CD4-positive, CD25-positive, alpha-beta regulatory T cell (primary cell): ENCODE data around the gene SGMS1. TPM values are rescaled to one million over a fixed set of nuclear protein-coding genes. Genes with fewer than 3 reads are reported as not detected.

Experiments used
- ATAC-seq, 2 donors: fragments of 150-1000 bp; cut with Tn5 transposase; one replicate each; pipeline ENCODE4 v1.10.0; 2021; ENCODE audit warnings: low read depth in 2 of 2, moderate number of reproducible peaks in 2 of 2, moderate library complexity in 1 of 2
- DNase-seq, 3 donors: peaks; one replicate each; pipeline versions ENCODE4 v3.0.0 to v3.0.0-alpha.2; 2012 to 2022; ENCODE audit warnings: mixed read lengths in 1 of 3
- H3K27ac ChIP-seq: one replicate; pipeline ENCODE4 v1.7.0; 2013; ENCODE audit warnings: mild to moderate bottlenecking, low read length; ENCODE audit not compliant: insufficient read depth, poor library complexity, severe bottlenecking
- H3K27me3 ChIP-seq: one replicate; pipeline ENCODE4 v1.7.0; 2013; ENCODE audit warnings: low read length; ENCODE audit not compliant: control insufficient read depth, insufficient read depth
- H3K36me3 ChIP-seq: one replicate; pipeline ENCODE4 v1.7.0; 2013; ENCODE audit warnings: mild to moderate bottlenecking, low read length, moderate library complexity; ENCODE audit not compliant: control insufficient read depth, insufficient read depth
- H3K4me1 ChIP-seq: 2 replicates; pipeline ENCODE4 v1.7.0; 2013; ENCODE audit warnings: mild to moderate bottlenecking, low read length; ENCODE audit not compliant: insufficient read depth, control insufficient read depth, poor library complexity, severe bottlenecking
- H3K4me3 ChIP-seq: one replicate; pipeline ENCODE4 v1.7.0; 2013; ENCODE audit warnings: low read depth, mild to moderate bottlenecking, low read length, moderate library complexity
- H3K9me3 ChIP-seq, 2 experiments: 1 replicate in 1 of 2; 2 replicates in 1 of 2; pipeline ENCODE4 v1.7.0; 2013; ENCODE audit warnings: low read length in 2 of 2, mild to moderate bottlenecking in 1 of 2, moderate library complexity in 1 of 2; ENCODE audit not compliant: control insufficient read depth in 2 of 2
- H3K27ac Mint-ChIP-seq, 3 donors: one replicate each; pipeline ENCODE4 v1.8.0; 2020 to 2022; ENCODE audit warnings: mild to moderate bottlenecking in 3 of 3, mixed read lengths in 3 of 3, moderate library complexity in 2 of 3
- H3K27me3 Mint-ChIP-seq: one replicate; pipeline ENCODE4 v1.8.0; 2022; ENCODE audit warnings: mild to moderate bottlenecking, mixed read lengths
- H3K36me3 Mint-ChIP-seq: one replicate; pipeline ENCODE4 v1.8.0; 2020; ENCODE audit warnings: mixed read lengths
- H3K4me1 Mint-ChIP-seq, 4 donors: one replicate each; pipeline ENCODE4 v1.8.0; 2020 to 2022; ENCODE audit warnings: mixed read lengths in 4 of 4, mild to moderate bottlenecking in 1 of 4
- H3K4me3 Mint-ChIP-seq, 4 donors: one replicate each; pipeline ENCODE4 v1.8.0; 2020 to 2022; ENCODE audit warnings: mild to moderate bottlenecking in 4 of 4, mixed read lengths in 4 of 4, moderate library complexity in 3 of 4
- H3K9me3 Mint-ChIP-seq, 7 donors: one replicate each; pipeline ENCODE4 v1.8.0; 2020 to 2022; ENCODE audit warnings: mixed read lengths in 7 of 7, mild to moderate bottlenecking in 3 of 7, moderate library complexity in 2 of 7
- polyA plus RNA-seq, 4 donors: library from polyadenylated mRNA; unstranded; fragments of 300-500 nt; fragmentation: Illumina TruSeq; gene quantifications; one replicate each; pipeline ENCODE4 v1.2.3, GENCODE V29; 2021
- total RNA-seq: library from RNA; stranded (reverse); gene quantifications from one replicate; pipeline ENCODE4 v1.2.3, GENCODE V29; 2022

The SGMS1 gene
- total and polyA plus RNA-seq, 5 donors from 2014 or later, result 25.7 to 241 (median 33.0) TPM

DNA sequence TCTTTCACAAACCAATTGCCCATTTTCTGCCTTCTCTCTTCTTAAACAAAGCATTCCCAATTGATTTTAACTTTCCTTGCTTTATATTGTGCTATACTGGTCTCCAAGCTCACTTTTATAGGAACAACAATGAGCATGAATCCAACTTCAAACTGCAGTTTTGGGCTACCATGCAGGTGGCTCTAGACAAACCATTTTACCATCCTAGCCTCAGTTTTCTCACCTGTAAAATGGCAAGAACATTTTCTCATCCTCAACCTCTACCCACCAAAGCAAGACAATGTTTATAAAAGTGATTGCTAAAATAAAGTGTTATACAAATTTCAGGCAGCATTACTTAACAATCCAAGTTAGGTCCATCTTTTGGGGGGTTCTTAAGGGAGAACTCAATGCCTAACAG is 305.6 kb downstream of the SGMS1 start:
- H3K9me3 Mint-ChIP-seq, result peaks cover 0 to 1% (median 0%) of the 10 kb centered on the region in 7 donors
- Histone ChIP-seq H3K36me3 (peaks cover 18% of the 10 kb centered on the region), H3K4me1 (peaks cover 49% of the 10 kb centered on the region), H3K27me3 (no peaks in the 10 kb centered on the region), H3K27ac (no peak overlapping the region), H3K9me3 (no peaks in the 10 kb centered on the region), H3K4me3 (no peak overlapping the region)
- H3K4me3 Mint-ChIP-seq, result no peak overlapping the region
- DNase-seq (no peak), ATAC-seq (no peak)
- H3K36me3 Mint-ChIP-seq, result peaks cover 31% of the 10 kb centered on the region
- peaks cover 39 to 76% (median 69%) of the 10 kb centered on the region in 4 donors for H3K4me1 Mint-ChIP-seq
- no peaks in the 10 kb centered on the region for H3K27me3 Mint-ChIP-seq
- H3K27ac Mint-ChIP-seq, result peak overlapping the region in 1 of 3 donors; percentile 23

DNA sequence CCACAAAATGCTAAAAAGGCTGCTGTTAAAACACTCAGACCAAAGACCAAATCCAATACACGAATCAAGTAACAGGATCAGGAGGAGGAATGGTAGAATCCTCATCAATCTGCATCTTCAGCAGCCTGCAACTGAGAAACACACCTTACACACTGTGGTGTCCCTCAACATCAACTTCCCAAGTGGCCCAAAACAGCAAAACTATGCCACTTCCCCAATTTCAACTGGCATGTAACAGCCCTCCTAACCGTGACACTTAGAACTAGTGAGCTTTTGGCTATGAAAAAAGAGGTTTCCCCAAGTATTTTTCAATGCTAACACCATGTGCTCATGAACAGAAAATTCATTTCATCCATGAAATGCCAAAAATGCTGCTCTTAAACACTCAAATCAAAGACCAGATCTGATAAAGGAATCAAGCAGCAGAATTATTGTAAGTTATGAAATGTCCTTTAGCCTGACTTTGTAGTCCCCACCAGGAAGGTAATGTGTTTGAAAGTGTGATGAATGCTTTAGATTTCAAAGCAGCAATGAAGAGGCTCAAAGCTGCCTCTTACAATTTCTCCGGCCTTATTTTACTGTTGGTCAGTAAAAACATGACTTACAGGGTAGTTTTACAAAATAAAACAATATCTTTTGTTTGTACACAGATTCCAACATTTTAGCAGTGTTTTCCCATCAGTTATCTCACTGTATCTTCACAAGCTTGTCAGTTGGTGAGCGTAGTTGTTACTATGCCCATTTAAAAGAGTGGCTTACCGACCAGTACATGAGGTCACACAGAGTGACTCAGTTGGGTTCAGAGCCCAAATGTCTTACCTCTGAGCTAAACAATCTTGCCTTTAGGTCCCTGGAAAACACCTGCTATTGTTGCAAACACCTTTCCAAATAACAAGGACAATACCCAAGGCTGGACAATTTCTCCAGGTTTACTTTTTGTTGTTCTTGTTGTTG is 306.8 kb downstream of the SGMS1 start:
- peak overlapping the region; percentile 55 to 70 (median 57) for H3K27ac Mint-ChIP-seq
- H3K4me1 ChIP-seq, result peaks cover 40% of the 10 kb centered on the region
- H3K36me3 Mint-ChIP-seq, result peaks cover 39% of the 10 kb centered on the region
- ATAC-seq (no peak), DNase-seq (no peak)
- H3K27ac ChIP-seq, result peak overlapping the region; percentile 15
- no peaks in the 10 kb centered on the region for H3K27me3 ChIP-seq
- H3K27me3 Mint-ChIP-seq, result no peaks in the 10 kb centered on the region
- peaks cover 24% of the 10 kb centered on the region for H3K36me3 ChIP-seq
- peaks cover 0 to 4% of the 10 kb centered on the region in 2 experiments for H3K9me3 ChIP-seq
- H3K4me1 Mint-ChIP-seq, result peaks cover 36 to 77% (median 67%) of the 10 kb centered on the region in 4 donors
- H3K4me3 Mint-ChIP-seq, result peak overlapping the region in 3 of 4 donors; percentile 10 to 40 (median 24)
- H3K9me3 Mint-ChIP-seq, result peaks cover 0 to 3% (median 0%) of the 10 kb centered on the region in 7 donors
- H3K4me3 ChIP-seq, result no peak overlapping the region

DNA sequence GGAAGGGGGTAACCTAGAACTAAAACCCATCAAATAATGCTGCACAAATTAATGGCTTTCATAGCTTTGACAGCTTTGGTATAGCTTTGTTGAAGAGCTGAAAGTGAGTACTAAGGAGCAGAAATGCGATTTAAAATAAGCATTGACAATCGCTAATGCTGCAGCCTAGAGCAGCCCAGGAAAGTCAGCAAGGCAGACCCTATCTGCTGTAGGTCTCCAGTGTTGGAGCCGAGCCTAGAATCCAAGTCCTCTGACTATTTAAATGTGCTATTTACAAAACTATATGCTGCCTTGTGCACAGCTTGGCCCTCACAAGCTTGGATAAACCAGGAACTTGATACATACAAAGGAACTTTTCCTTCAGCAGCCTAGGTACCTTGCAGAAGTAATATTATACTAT is 307.6 kb downstream of the SGMS1 start:
- ATAC-seq (no peak), DNase-seq (no peak)
- H3K36me3 Mint-ChIP-seq, result peaks cover 41% of the 10 kb centered on the region
- no peak overlapping the region for H3K27ac ChIP-seq
- peaks cover 32% of the 10 kb centered on the region for H3K4me1 ChIP-seq
- peaks cover 33 to 69% (median 60%) of the 10 kb centered on the region in 4 donors for H3K4me1 Mint-ChIP-seq
- H3K36me3 ChIP-seq, result peaks cover 25% of the 10 kb centered on the region
- H3K27me3 Mint-ChIP-seq, result no peaks in the 10 kb centered on the region
- H3K4me3 Mint-ChIP-seq, result peak overlapping the region in 1 of 4 donors; percentile 10
- peaks cover 0 to 3% (median 0%) of the 10 kb centered on the region in 7 donors for H3K9me3 Mint-ChIP-seq
- no peaks in the 10 kb centered on the region for H3K27me3 ChIP-seq
- no peak overlapping the region for H3K4me3 ChIP-seq
- H3K9me3 ChIP-seq, result peaks cover 0 to 4% of the 10 kb centered on the region in 2 experiments
- H3K27ac Mint-ChIP-seq, result peak overlapping the region in 2 of 3 donors; percentile 14 to 55

DNA sequence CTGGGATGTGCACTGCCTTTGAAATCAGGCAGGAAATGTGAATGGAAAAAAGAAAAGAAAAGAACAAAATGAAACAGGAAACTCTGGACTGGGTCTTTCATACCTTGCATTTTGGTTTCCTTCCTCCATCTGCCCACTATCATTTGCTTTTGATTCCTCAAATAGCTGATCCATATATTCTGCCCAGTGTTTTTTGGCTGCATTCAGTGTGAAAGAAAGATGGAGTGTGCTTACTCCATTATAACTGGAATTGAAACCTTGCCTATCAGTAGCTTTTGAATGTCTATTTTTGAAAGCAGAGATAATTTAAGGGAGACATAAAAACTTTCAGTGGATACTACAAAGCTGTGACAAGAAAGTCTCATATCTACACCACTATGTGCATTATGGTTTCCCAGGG is 308.3 kb downstream of the SGMS1 start:
- H3K36me3 Mint-ChIP-seq, result peaks cover 42% of the 10 kb centered on the region
- H3K4me3 ChIP-seq, result peak overlapping the region; percentile 21
- peak overlapping the region; percentile 35 for H3K27ac ChIP-seq

DNA sequence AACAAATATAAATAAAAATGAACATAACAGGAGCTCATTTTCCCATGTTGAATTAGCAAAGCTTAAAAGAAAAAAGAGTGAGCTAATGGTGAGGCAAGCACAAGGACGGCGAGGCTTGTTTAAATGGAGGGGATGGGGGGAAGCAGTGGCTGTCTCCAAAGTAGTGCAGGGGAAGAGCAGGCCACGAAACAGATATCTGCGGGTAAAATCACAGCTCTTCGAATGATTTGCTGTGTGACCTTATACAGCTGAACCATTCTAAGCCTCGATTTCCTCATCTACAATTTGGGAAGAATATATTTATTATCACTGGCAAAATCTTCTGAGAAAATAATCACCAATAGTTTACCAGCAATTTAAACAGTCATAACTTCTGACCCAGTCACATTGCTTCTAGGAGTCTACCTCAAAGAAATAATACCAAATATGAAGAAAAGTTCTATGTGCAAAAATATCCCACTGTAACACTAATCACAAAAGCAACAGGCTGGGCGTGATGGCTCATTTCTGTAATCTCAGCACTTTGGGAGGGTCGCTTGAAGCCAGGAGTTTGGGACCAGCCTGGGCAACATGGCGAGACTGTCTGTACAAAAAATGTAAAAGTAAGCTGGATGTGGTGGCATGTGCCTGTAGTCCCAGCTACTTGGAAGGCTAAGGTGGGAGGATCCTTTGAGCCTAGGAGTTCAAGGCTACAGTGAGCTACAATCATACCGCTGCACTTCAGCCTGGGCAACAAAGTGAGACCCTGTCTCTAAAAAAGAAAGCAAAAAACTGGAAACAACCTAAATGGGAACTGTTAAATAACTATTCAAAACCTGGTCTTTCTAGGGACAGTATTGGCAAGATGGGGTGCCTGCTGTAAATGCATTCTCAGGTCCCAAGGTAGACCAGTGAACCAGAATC is 309.3 kb downstream of the SGMS1 start:
- no peak overlapping the region for H3K4me3 ChIP-seq
- peaks cover 0 to 4% of the 10 kb centered on the region in 2 experiments for H3K9me3 ChIP-seq
- no peak overlapping the region for H3K4me3 Mint-ChIP-seq
- DNase-seq, result no peak
- H3K36me3 Mint-ChIP-seq, result peaks cover 43% of the 10 kb centered on the region
- H3K9me3 Mint-ChIP-seq, result peaks cover 0 to 3% (median 0%) of the 10 kb centered on the region in 7 donors
- ATAC-seq, result no peak
- H3K27ac ChIP-seq, result peak overlapping the region; percentile 35
- H3K27me3 Mint-ChIP-seq, result no peaks in the 10 kb centered on the region
- H3K27me3 ChIP-seq, result no peaks in the 10 kb centered on the region
- peaks cover 32 to 58% (median 51%) of the 10 kb centered on the region in 4 donors for H3K4me1 Mint-ChIP-seq
- H3K27ac Mint-ChIP-seq, result peak overlapping the region in 1 of 3 donors; percentile 57
- H3K4me1 ChIP-seq, result peaks cover 21% of the 10 kb centered on the region
- peaks cover 42% of the 10 kb centered on the region for H3K36me3 ChIP-seq

More for the DNA sequence above, 308.3 kb downstream of the SGMS1 start:
- Histone ChIP-seq H3K4me1 (peaks cover 25% of the 10 kb centered on the region), H3K36me3 (peaks cover 33% of the 10 kb centered on the region), H3K9me3 (peaks cover 0 to 4% of the 10 kb centered on the region in 2 experiments), H3K27me3 (no peaks in the 10 kb centered on the region)
- ATAC-seq (no peak), DNase-seq (no peak)
- Mint-ChIP-seq H3K4me3 (peak overlapping the region in 2 of 4 donors; percentile 6 to 35), H3K9me3 (peaks cover 0 to 3% (median 0%) of the 10 kb centered on the region in 7 donors), H3K27me3 (no peaks in the 10 kb centered on the region), H3K4me1 (peaks cover 35 to 62% (median 55%) of the 10 kb centered on the region in 4 donors), H3K27ac (peak overlapping the region; percentile 62 to 87 (median 69))

DNA sequence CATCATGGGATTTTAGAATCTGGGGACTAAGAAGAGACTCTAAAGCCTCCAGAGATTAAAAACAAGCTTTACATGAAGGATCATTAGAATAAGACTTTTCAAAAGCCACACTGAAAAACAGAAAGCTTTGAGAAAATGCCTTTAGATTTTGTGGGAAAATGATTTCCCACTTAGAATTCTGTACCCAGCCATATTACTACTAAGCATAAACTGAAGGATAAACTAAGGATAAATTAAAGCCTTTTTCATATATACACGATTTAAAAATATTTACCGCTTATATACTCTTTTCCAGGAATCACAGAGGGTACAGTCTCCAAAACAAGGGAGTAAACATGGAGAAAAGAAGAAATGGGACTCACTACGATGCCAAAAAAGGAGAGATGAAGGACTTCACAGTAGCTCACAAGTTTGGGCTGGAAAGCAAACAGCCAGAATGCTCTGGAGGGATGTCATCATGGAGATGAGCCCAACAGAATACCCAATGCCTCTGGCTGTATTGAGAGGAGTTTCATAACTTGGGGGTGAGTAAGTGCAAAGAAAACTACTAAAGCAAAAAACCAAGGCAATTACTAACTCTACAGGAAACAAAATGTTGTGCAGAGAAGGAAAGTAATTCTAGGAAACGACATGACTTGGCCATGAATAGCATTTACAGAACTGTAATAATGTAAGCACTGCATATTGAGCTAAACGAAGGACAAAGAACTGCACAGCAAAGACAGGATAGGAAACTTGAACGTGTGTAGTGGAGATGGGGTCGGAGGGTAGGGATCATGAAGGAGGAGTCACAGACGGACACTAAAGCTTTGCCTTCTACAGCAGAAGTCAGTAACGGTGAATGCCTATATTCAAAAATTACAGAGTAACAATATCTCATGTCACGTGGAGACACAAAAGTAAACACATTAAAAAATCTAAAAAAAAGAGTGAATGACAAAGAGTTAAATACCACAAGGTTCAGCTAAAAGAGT is 311.0 kb downstream of the SGMS1 start:
- Mint-ChIP-seq H3K4me3 (no peak overlapping the region), H3K27ac (peak overlapping the region in 1 of 3 donors; percentile 70), H3K36me3 (peaks cover 38% of the 10 kb centered on the region), H3K27me3 (no peaks in the 10 kb centered on the region), H3K4me1 (peaks cover 21 to 47% (median 39%) of the 10 kb centered on the region in 4 donors), H3K9me3 (peaks cover 0 to 3% (median 0%) of the 10 kb centered on the region in 7 donors)
- Histone ChIP-seq H3K36me3 (peaks cover 56% of the 10 kb centered on the region), H3K4me1 (peaks cover 17% of the 10 kb centered on the region), H3K9me3 (peaks cover 0 to 4% of the 10 kb centered on the region in 2 experiments), H3K4me3 (no peak overlapping the region), H3K27me3 (no peaks in the 10 kb centered on the region), H3K27ac (no peak overlapping the region)
- DNase-seq (peak in 1 of 3 donors; percentile 27), ATAC-seq (no peak)
